ENCODE results near the gene ITGB3BP. TPM values are rescaled to one million over a fixed set of nuclear protein-coding genes. Genes with fewer than 3 reads are reported as not detected.

ITGB3BP gene
- total and polyA plus RNA-seq, 4 donors, result 5.7 to 15.2 (median 7.5) TPM

DNA sequence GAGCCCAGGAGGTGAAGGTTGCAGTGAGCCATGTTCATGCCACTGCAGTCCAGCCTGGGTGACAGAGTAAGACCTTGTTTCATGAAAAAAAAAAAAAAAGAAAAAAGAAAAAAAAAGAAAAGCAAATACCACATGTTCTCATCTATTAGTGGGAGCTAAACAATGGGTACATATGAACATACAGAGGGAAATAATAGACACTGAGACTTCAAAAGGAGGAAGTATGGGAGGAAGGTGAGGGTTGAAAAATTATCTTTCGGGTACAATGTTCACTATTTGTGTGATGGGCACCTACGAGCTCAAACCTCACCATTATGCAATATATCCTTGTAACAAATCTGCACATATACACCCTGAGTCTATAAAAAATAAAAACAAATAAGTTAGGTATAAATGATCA lies 6.4 kb downstream of the ITGB3BP start:
- H3K27me3 ChIP-seq (ENCODE audit: control insufficient read depth in 4 of 4, insufficient read depth in 4 of 4, low read length in 3 of 4), result no peaks in the 10 kb centered on the region
- WGBS, result 88% methylated on average over 2 of the region's 2 CpGs
- DNase-seq (ENCODE audit: low spot score), result no peak
- no peaks in the 10 kb centered on the region for H3K4me1 ChIP-seq (ENCODE audit: control insufficient read depth in 4 of 4, insufficient read depth in 4 of 4, low read length in 3 of 4)
- H3K4me3 ChIP-seq (ENCODE audit: low read depth in 1 of 3, low read length in 3 of 3), result no peak overlapping the region
- no peak for TF ChIP-seq YY1 (IDR thresholded peaks at IDR 0.05)
- TF ChIP-seq FOXA2 (IDR thresholded peaks at IDR 0.05), result no peak
- TF ChIP-seq RAD21 (IDR thresholded peaks at IDR 0.05), result no peak
- no peak for TF ChIP-seq GABPA (IDR thresholded peaks at IDR 0.05 in 1 of 2, conservative IDR thresholded peaks at IDR 0.05 in 1 of 2)
- TF ChIP-seq JUND (IDR thresholded peaks at IDR 0.05), result no peak
- TF ChIP-seq NR2F2 (IDR thresholded peaks at IDR 0.05), result no peak
- no peaks in the 10 kb centered on the region for H3K9me3 ChIP-seq (ENCODE audit: control insufficient read depth in 4 of 4, low read length in 3 of 4)
- no peak overlapping the region for H3K9ac ChIP-seq (ENCODE audit: low read depth in 1 of 2, low read length in 2 of 2)
- H3K27ac ChIP-seq (ENCODE audit: low read depth in 1 of 2, low read length in 2 of 2), result no peak overlapping the region
- no peaks in the 10 kb centered on the region for H3K36me3 ChIP-seq (ENCODE audit: control insufficient read depth in 4 of 4, insufficient read depth in 3 of 4, low read depth in 1 of 4, low read length in 3 of 4)

- H3K27me3 ChIP-seq (ENCODE audit: control insufficient read depth in 4 of 4, insufficient read depth in 4 of 4, low read length in 3 of 4), result no peaks in the 10 kb centered on the region
- no peak overlapping the region for H3K9ac ChIP-seq (ENCODE audit: low read depth in 1 of 2, low read length in 2 of 2)
- H3K9me3 ChIP-seq (ENCODE audit: control insufficient read depth in 4 of 4, low read length in 3 of 4), result no peaks in the 10 kb centered on the region
- H3K4me3 ChIP-seq (ENCODE audit: low read depth in 1 of 3, low read length in 3 of 3), result no peak overlapping the region
- H3K4me1 ChIP-seq (ENCODE audit: control insufficient read depth in 4 of 4, insufficient read depth in 4 of 4, low read length in 3 of 4), result no peaks in the 10 kb centered on the region
- TF ChIP-seq HNF4A (conservative IDR thresholded peaks at IDR 0.05), result no peak
- no peak for TF ChIP-seq GABPA (IDR thresholded peaks at IDR 0.05 in 1 of 2, conservative IDR thresholded peaks at IDR 0.05 in 1 of 2)
- TF ChIP-seq ZBTB33 (IDR thresholded peaks at IDR 0.05), result no peak
- no peak for TF ChIP-seq YY1 (IDR thresholded peaks at IDR 0.05)
- no peak for TF ChIP-seq SP1 (IDR thresholded peaks at IDR 0.05)
- no peak for TF ChIP-seq FOXA2 (IDR thresholded peaks at IDR 0.05)
- no peak for TF ChIP-seq RXRA (IDR thresholded peaks at IDR 0.05)
- no peak for TF ChIP-seq REST (IDR thresholded peaks at IDR 0.05)
- TF ChIP-seq JUND (IDR thresholded peaks at IDR 0.05), result no peak
- TF ChIP-seq HNF4G (IDR thresholded peaks at IDR 0.05), result no peak
- TF ChIP-seq TAF1 (conservative IDR thresholded peaks at IDR 0.05), result no peak
- TF ChIP-seq EGR1 (IDR thresholded peaks at IDR 0.05; ENCODE audit: low read depth in 2 of 2), result no peak
- no peaks in the 10 kb centered on the region for H3K36me3 ChIP-seq (ENCODE audit: control insufficient read depth in 4 of 4, insufficient read depth in 3 of 4, low read depth in 1 of 4, low read length in 3 of 4)
- DNase-seq (ENCODE audit: low spot score), result no peak
- H3K27ac ChIP-seq (ENCODE audit: low read depth in 1 of 2, low read length in 2 of 2), result no peak overlapping the region
These were observed 10.4 kb downstream of the ITGB3BP start for GRCh38 chr1:63512584-63512983.

DNA sequence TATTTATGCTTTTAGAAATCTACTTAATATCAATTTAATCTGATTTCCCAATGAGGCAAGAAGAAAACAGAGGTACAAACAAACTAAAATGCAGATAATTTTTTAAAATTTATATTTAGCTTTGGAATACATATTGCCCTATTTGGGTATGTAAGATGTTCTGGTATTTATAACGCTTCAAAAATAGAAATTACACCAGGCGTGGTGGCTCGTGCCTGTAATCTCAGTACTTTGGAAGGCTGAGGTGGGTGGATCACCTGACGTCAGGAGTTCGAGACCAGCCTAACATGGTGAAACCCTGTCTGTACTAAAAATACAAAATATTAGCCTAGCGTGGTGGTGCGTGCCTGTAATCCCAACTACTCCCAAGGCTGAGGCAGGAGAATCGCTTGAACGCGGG lies 13.3 kb downstream of the ITGB3BP start:
- no peak overlapping the region for H3K4me3 ChIP-seq (ENCODE audit: low read depth in 1 of 3, low read length in 3 of 3)
- 88% methylated on average over 10 of the region's 10 CpGs for WGBS

More for the DNA sequence above, 13.3 kb downstream of the ITGB3BP start:
- Histone ChIP-seq H3K9ac (ENCODE audit: low read depth in 1 of 2, low read length in 2 of 2) (no peak overlapping the region), H3K4me1 (ENCODE audit: control insufficient read depth in 4 of 4, insufficient read depth in 4 of 4, low read length in 3 of 4) (no peaks in the 10 kb centered on the region), H3K27me3 (ENCODE audit: control insufficient read depth in 4 of 4, insufficient read depth in 4 of 4, low read length in 3 of 4) (no peaks in the 10 kb centered on the region), H3K27ac (ENCODE audit: low read depth in 1 of 2, low read length in 2 of 2) (no peak overlapping the region), H3K36me3 (ENCODE audit: control insufficient read depth in 4 of 4, insufficient read depth in 3 of 4, low read depth in 1 of 4, low read length in 3 of 4) (peaks cover 0 to 4% (median 0%) of the 10 kb centered on the region in 4 donors), H3K9me3 (ENCODE audit: control insufficient read depth in 4 of 4, low read length in 3 of 4) (no peaks in the 10 kb centered on the region)
- DNase-seq (ENCODE audit: low spot score), result no peak
- no peak for TF ChIP-seq HNF4A (conservative IDR thresholded peaks at IDR 0.05)
- no peak for TF ChIP-seq FOXA1 (IDR thresholded peaks at IDR 0.05)
- TF ChIP-seq NR2F2 (IDR thresholded peaks at IDR 0.05), result no peak
- TF ChIP-seq, protein P1, sequence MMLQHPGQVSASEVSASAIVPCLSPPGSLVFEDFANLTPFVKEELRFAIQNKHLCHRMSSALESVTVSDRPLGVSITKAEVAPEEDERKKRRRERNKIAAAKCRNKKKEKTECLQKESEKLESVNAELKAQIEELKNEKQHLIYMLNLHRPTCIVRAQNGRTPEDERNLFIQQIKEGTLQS (IDR thresholded peaks at IDR 0.05), result no peak
- TF ChIP-seq TAF1 (conservative IDR thresholded peaks at IDR 0.05), result no peak
- TF ChIP-seq RXRA (IDR thresholded peaks at IDR 0.05), result no peak
- no peak for TF ChIP-seq JUND (IDR thresholded peaks at IDR 0.05)
- TF ChIP-seq, protein P2, sequence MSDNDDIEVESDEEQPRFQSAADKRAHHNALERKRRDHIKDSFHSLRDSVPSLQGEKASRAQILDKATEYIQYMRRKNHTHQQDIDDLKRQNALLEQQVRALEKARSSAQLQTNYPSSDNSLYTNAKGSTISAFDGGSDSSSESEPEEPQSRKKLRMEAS (IDR thresholded peaks at IDR 0.05), result no peak

Measured in liver (tissue), 9 donors.